T-helper 17 cell (primary cell): Measurements from ENCODE around the gene KIRREL3. TPM values are rescaled to one million over a fixed set of nuclear protein-coding genes. Genes with fewer than 3 reads are reported as not detected.

ENCODE experiments used
- ATAC-seq: fragments of 150-1000 bp; cut with Tn5 transposase; 2 replicates; pipeline ENCODE4 v1.10.0; 2021; ENCODE audit warnings: mild to moderate bottlenecking, moderate library complexity
- DNase-seq, 3 donors: peaks; one replicate each; pipeline versions ENCODE4 v3.0.0 to v3.0.0-alpha.2; 2020 to 2021
- H3K9me3 ChIP-seq: one replicate; pipeline ENCODE4 v1.7.0; 2013; ENCODE audit warnings: low read length, mild to moderate bottlenecking; ENCODE audit not compliant: control insufficient read depth, poor library complexity, severe bottlenecking
- H3K27ac Mint-ChIP-seq: one replicate; pipeline ENCODE4 v1.8.0; 2022; ENCODE audit warnings: mild to moderate bottlenecking, moderate library complexity, mixed read lengths
- H3K27me3 Mint-ChIP-seq: one replicate; pipeline ENCODE4 v1.8.0; 2022; ENCODE audit warnings: mixed read lengths
- H3K36me3 Mint-ChIP-seq: one replicate; pipeline ENCODE4 v1.8.0; 2022; ENCODE audit warnings: low read depth, mixed read lengths
- H3K4me1 Mint-ChIP-seq: one replicate; pipeline ENCODE4 v1.8.0; 2022; ENCODE audit warnings: mild to moderate bottlenecking, mixed read lengths
- H3K4me3 Mint-ChIP-seq: one replicate; pipeline ENCODE4 v1.8.0; 2022; ENCODE audit warnings: mild to moderate bottlenecking, moderate library complexity, mixed read lengths
- total RNA-seq, 4 donors: library from RNA in 2 of 4; stranded (reverse) in 2 of 4; gene quantifications; one replicate each; pipeline ENCODE4 v1.2.3 and lab custom pipeline; 2022 to 2026

Gene KIRREL3
- total RNA-seq (not detected), total RNA-seq (lab: John Stamatoyannopoulos, UW) (0 to 0.23 reads per million in 2 donors)

GRCh38 chr11:127000291-127000968, at the start of gene KIRREL3:
TSS of gene KIRREL3 (minus strand) at chr11:127000770.
- Mint-ChIP-seq H3K4me1 (no peaks in the 10 kb centered on the region), H3K36me3 (no peaks in the 10 kb centered on the region), H3K4me3 (no peak within 1 kb of the TSS), H3K27me3 (peaks cover 18% of the 10 kb centered on the region), H3K27ac (no peak within 1 kb of the TSS)
- H3K9me3 ChIP-seq = no peaks in the 10 kb centered on the region
- no peak for ATAC-seq
- no peak for DNase-seq

- DNase-seq (no peak), ATAC-seq (no peak)
- Mint-ChIP-seq H3K27me3 (no peaks in the 10 kb centered on the region), H3K4me1 (no peaks in the 10 kb centered on the region), H3K4me3 (no peak overlapping the region), H3K36me3 (no peaks in the 10 kb centered on the region), H3K27ac (no peak overlapping the region)
- no peaks in the 10 kb centered on the region for H3K9me3 ChIP-seq
Observed at GRCh38 chr11:127050186-127050585, 49.6 kb upstream of the KIRREL3 start.

GRCh38 chr11:127049486-127049885, 48.9 kb upstream of the KIRREL3 start:
- no peak for DNase-seq
- no peak overlapping the region for H3K27ac Mint-ChIP-seq
- no peaks in the 10 kb centered on the region for H3K9me3 ChIP-seq
- ATAC-seq = no peak
- H3K4me3 Mint-ChIP-seq = no peak overlapping the region
- H3K27me3 Mint-ChIP-seq = peaks cover 3% of the 10 kb centered on the region
- no peaks in the 10 kb centered on the region for H3K36me3 Mint-ChIP-seq
- no peaks in the 10 kb centered on the region for H3K4me1 Mint-ChIP-seq

- H3K9me3 ChIP-seq = no peaks in the 10 kb centered on the region
- H3K4me3 Mint-ChIP-seq = no peak overlapping the region
- DNase-seq (no peak), ATAC-seq (no peak)
- no peaks in the 10 kb centered on the region for H3K4me1 Mint-ChIP-seq
- H3K36me3 Mint-ChIP-seq = no peaks in the 10 kb centered on the region
- no peak overlapping the region for H3K27ac Mint-ChIP-seq
- peaks cover 16% of the 10 kb centered on the region for H3K27me3 Mint-ChIP-seq
Observed at GRCh38 chr11:127044535-127044934, 44.0 kb upstream of the KIRREL3 start.

- H3K9me3 ChIP-seq = no peaks in the 10 kb centered on the region
- H3K27ac Mint-ChIP-seq = no peak overlapping the region
- DNase-seq (no peak), ATAC-seq (no peak)
- peaks cover 17% of the 10 kb centered on the region for H3K27me3 Mint-ChIP-seq
- H3K4me3 Mint-ChIP-seq = no peak overlapping the region
- H3K4me1 Mint-ChIP-seq = no peaks in the 10 kb centered on the region
- no peaks in the 10 kb centered on the region for H3K36me3 Mint-ChIP-seq
Observed at GRCh38 chr11:127042445-127042844, 41.9 kb upstream of the KIRREL3 start.

GRCh38 chr11:127039591-127039990, 39.0 kb upstream of the KIRREL3 start:
- ATAC-seq (no peak), DNase-seq (no peak)
- no peaks in the 10 kb centered on the region for H3K36me3 Mint-ChIP-seq
- H3K4me3 Mint-ChIP-seq = no peak overlapping the region
- H3K4me1 Mint-ChIP-seq = no peaks in the 10 kb centered on the region
- H3K27me3 Mint-ChIP-seq = peaks cover 15% of the 10 kb centered on the region
- no peaks in the 10 kb centered on the region for H3K9me3 ChIP-seq
- no peak overlapping the region for H3K27ac Mint-ChIP-seq

GRCh38 chr11:127037596-127037995, 37.0 kb upstream of the KIRREL3 start:
- DNase-seq (no peak), ATAC-seq (no peak)
- Mint-ChIP-seq H3K4me3 (no peak overlapping the region), H3K27ac (no peak overlapping the region), H3K27me3 (peaks cover 12% of the 10 kb centered on the region), H3K4me1 (no peaks in the 10 kb centered on the region), H3K36me3 (no peaks in the 10 kb centered on the region)
- H3K9me3 ChIP-seq = no peaks in the 10 kb centered on the region

- H3K27me3 Mint-ChIP-seq = peaks cover 12% of the 10 kb centered on the region
- DNase-seq (no peak), ATAC-seq (no peak)
- no peaks in the 10 kb centered on the region for H3K9me3 ChIP-seq
- no peaks in the 10 kb centered on the region for H3K36me3 Mint-ChIP-seq
- no peaks in the 10 kb centered on the region for H3K4me1 Mint-ChIP-seq
- H3K4me3 Mint-ChIP-seq = no peak overlapping the region
- no peak overlapping the region for H3K27ac Mint-ChIP-seq
Observed at GRCh38 chr11:127037001-127037400, 36.4 kb upstream of the KIRREL3 start.

- ATAC-seq (no peak), DNase-seq (no peak)
- Mint-ChIP-seq H3K4me3 (no peak overlapping the region), H3K27me3 (peaks cover 12% of the 10 kb centered on the region), H3K4me1 (no peaks in the 10 kb centered on the region), H3K27ac (no peak overlapping the region), H3K36me3 (no peaks in the 10 kb centered on the region)
- no peaks in the 10 kb centered on the region for H3K9me3 ChIP-seq
Observed at GRCh38 chr11:127035824-127036223, 35.3 kb upstream of the KIRREL3 start.

GRCh38 chr11:127034973-127035372, 34.4 kb upstream of the KIRREL3 start:
- Mint-ChIP-seq H3K36me3 (no peaks in the 10 kb centered on the region), H3K4me1 (no peaks in the 10 kb centered on the region), H3K27ac (no peak overlapping the region), H3K27me3 (peaks cover 5% of the 10 kb centered on the region), H3K4me3 (no peak overlapping the region)
- ATAC-seq = no peak
- H3K9me3 ChIP-seq = no peaks in the 10 kb centered on the region
- DNase-seq = no peak

- Mint-ChIP-seq H3K27me3 (peaks cover 4% of the 10 kb centered on the region), H3K27ac (no peak overlapping the region), H3K36me3 (no peaks in the 10 kb centered on the region)
Observed at GRCh38 chr11:127028648-127029047, 28.1 kb upstream of the KIRREL3 start.

GRCh38 chr11:127027789-127028188, 27.2 kb upstream of the KIRREL3 start:
- Mint-ChIP-seq H3K4me3 (no peak overlapping the region), H3K36me3 (no peaks in the 10 kb centered on the region), H3K27me3 (peaks cover 5% of the 10 kb centered on the region), H3K4me1 (no peaks in the 10 kb centered on the region), H3K27ac (no peak overlapping the region)
- ATAC-seq (no peak), DNase-seq (no peak)
- H3K9me3 ChIP-seq = no peaks in the 10 kb centered on the region

More at GRCh38 chr11:127028648-127029047, 28.1 kb upstream of the KIRREL3 start:
- H3K9me3 ChIP-seq = no peaks in the 10 kb centered on the region
- Mint-ChIP-seq H3K4me1 (no peaks in the 10 kb centered on the region), H3K4me3 (no peak overlapping the region)
- no peak for ATAC-seq
- no peak for DNase-seq

GRCh38 chr11:127027000-127027399, 26.4 kb upstream of the KIRREL3 start:
- H3K27ac Mint-ChIP-seq = no peak overlapping the region

GRCh38 chr11:127023991-127024390, 23.4 kb upstream of the KIRREL3 start:
- Mint-ChIP-seq H3K27ac (no peak overlapping the region), H3K4me1 (no peaks in the 10 kb centered on the region), H3K27me3 (peaks cover 10% of the 10 kb centered on the region), H3K4me3 (no peak overlapping the region), H3K36me3 (peaks cover 2% of the 10 kb centered on the region)
- no peak for ATAC-seq
- no peaks in the 10 kb centered on the region for H3K9me3 ChIP-seq
- no peak for DNase-seq

More at GRCh38 chr11:127027000-127027399, 26.4 kb upstream of the KIRREL3 start:
- no peaks in the 10 kb centered on the region for H3K4me1 Mint-ChIP-seq
- DNase-seq (no peak), ATAC-seq (no peak)
- no peak overlapping the region for H3K4me3 Mint-ChIP-seq
- H3K9me3 ChIP-seq = no peaks in the 10 kb centered on the region
- peaks cover 5% of the 10 kb centered on the region for H3K27me3 Mint-ChIP-seq
- H3K36me3 Mint-ChIP-seq = no peaks in the 10 kb centered on the region
